H1 (cell line): ENCODE measurements around the gene TM9SF2. TPM values are rescaled to one million over a fixed set of nuclear protein-coding genes. Genes with fewer than 3 reads are reported as not detected.

Experiments used
- ASH2L ChIP-seq: fragments of 200-600, 300-600 bp; sonication (generic); IDR thresholded peaks from one replicate; pipeline ENCODE4 v1.7.1; 2017; ENCODE audit warnings: low read length
- ATF3 ChIP-seq: IDR thresholded peaks from 2 replicates; pipeline ENCODE4 v1.6.1; 2011; ENCODE audit warnings: low read depth, mild to moderate bottlenecking, low read length; ENCODE audit not compliant: insufficient read depth
- BCL11A ChIP-seq, 2 experiments: IDR thresholded peaks; one replicate each; pipeline ENCODE4 v1.6.1; 2011; ENCODE audit warnings: low read depth in 2 of 2, low read length in 2 of 2, mild to moderate bottlenecking in 2 of 2
- BRCA1 ChIP-seq: IDR thresholded peaks from 2 replicates; pipeline ENCODE4 v1.6.1; 2012; ENCODE audit warnings: low read depth, low read length, improper control_type of control experiment
- CEBPB ChIP-seq: IDR thresholded peaks from 2 replicates; pipeline ENCODE4 v1.6.1; 2012; ENCODE audit warnings: low read depth, low read length
- CTBP2 ChIP-seq: IDR thresholded peaks from 2 replicates; pipeline ENCODE4 v1.7.0; 2011; ENCODE audit warnings: borderline replicate concordance, mild to moderate bottlenecking, moderate library complexity, mixed read lengths, low read length; ENCODE audit not compliant: insufficient read depth, insufficient read length
- EP300 ChIP-seq, 2 experiments: IDR thresholded peaks; 1 replicate in 1 of 2; 2 replicates in 1 of 2; pipeline ENCODE4 v1.6.1; 2011 to 2012; ENCODE audit warnings: low read depth in 2 of 2, low read length in 2 of 2, mild to moderate bottlenecking in 2 of 2, borderline replicate concordance in 1 of 2, inconsistent platforms in 1 of 2, moderate library complexity in 1 of 2
- GTF2F1 ChIP-seq: IDR thresholded peaks from 2 replicates; pipeline ENCODE4 v1.6.1; 2012; ENCODE audit warnings: low read depth, low read length, improper control_type of control experiment, borderline replicate concordance
- HDAC6 ChIP-seq: IDR thresholded peaks from one replicate; pipeline ENCODE4 v1.7.1; 2012; ENCODE audit warnings: low read depth, mild to moderate bottlenecking, inconsistent platforms, low read length, moderate library complexity
- JUND ChIP-seq: IDR thresholded peaks from 2 replicates; pipeline ENCODE4 v1.6.1; 2011; ENCODE audit warnings: mild to moderate bottlenecking, improper control_type of control experiment, low read length
- KDM1A ChIP-seq: fragments of 200-600, 300-600 bp; sonication (generic); IDR thresholded peaks from 2 replicates; pipeline ENCODE4 v1.7.1; 2016; ENCODE audit warnings: mild to moderate bottlenecking, low read length, borderline replicate concordance
- KDM4A ChIP-seq: IDR thresholded peaks from one replicate; pipeline ENCODE4 v1.7.1; 2012; ENCODE audit warnings: low read depth, mild to moderate bottlenecking, moderate library complexity, low read length, inconsistent platforms; ENCODE audit not compliant: severe bottlenecking
- MAX ChIP-seq: IDR thresholded peaks from 2 replicates; pipeline ENCODE4 v1.6.1; 2012; ENCODE audit warnings: inconsistent platforms
- NANOG ChIP-seq: IDR thresholded peaks from 2 replicates; pipeline ENCODE4 v1.6.1; 2011; ENCODE audit warnings: low read length, low read depth, mild to moderate bottlenecking, inconsistent platforms; ENCODE audit not compliant: insufficient read depth, poor library complexity, severe bottlenecking
- POLR2AphosphoS5 ChIP-seq: IDR thresholded peaks from 2 replicates; pipeline ENCODE4 v1.6.1; 2011; ENCODE audit warnings: low read depth, low read length
- RBBP5 ChIP-seq: IDR thresholded peaks from 2 replicates; pipeline ENCODE4 v1.7.1; 2012; ENCODE audit warnings: low read depth, mild to moderate bottlenecking, inconsistent platforms, low read length, moderate library complexity, borderline replicate concordance
- RXRA ChIP-seq: IDR thresholded peaks from 2 replicates; pipeline ENCODE4 v1.6.1; 2011; ENCODE audit warnings: low read depth, mild to moderate bottlenecking, low read length, moderate library complexity; ENCODE audit not compliant: insufficient read depth
- SAP30 ChIP-seq: fragments of 300-600 bp; sonication (generic); IDR thresholded peaks from 2 replicates; pipeline ENCODE4 v1.7.1; 2012; ENCODE audit warnings: low read length, moderate library complexity, mild to moderate bottlenecking, inconsistent platforms; ENCODE audit not compliant: insufficient read depth, insufficient replicate concordance
- SUZ12 ChIP-seq: fragments of 200-600 bp; sonication (generic); IDR thresholded peaks from 2 replicates; pipeline ENCODE4 v1.6.1; 2012; ENCODE audit warnings: mild to moderate bottlenecking, inconsistent platforms, low read length, moderate library complexity, mixed read lengths
- USF2 ChIP-seq: IDR thresholded peaks from 2 replicates; pipeline ENCODE4 v1.6.1; 2011; ENCODE audit warnings: low read length, improper control_type of control experiment
- YY1 ChIP-seq: IDR thresholded peaks from 2 replicates; pipeline ENCODE4 v1.6.1; 2011; ENCODE audit warnings: low read depth, mild to moderate bottlenecking, low read length
- ZNF274 ChIP-seq: IDR thresholded peaks from 2 replicates; pipeline ENCODE4 v1.7.0; 2012; ENCODE audit warnings: low read length, borderline replicate concordance; ENCODE audit errors: extremely low read depth
- polyA plus RNA-seq, 7 experiments: library from polyadenylated mRNA; depleted of rRNA in 3 of 7; stranded (reverse) in 5 of 7; unstranded in 2 of 7; fragments of >200 nt in 5 of 7; fragments of 200-250 nt in 2 of 7; gene quantifications; 1 replicate in 5 of 7; 2 replicates in 1 of 7; 4 replicates in 1 of 7; pipeline versions ENCODE4 v1.2.1 to v1.2.3, GENCODE V29; 2011 to 2013; ENCODE audit warnings: missing spikeins in 2 of 7, mixed read lengths in 2 of 7
- total RNA-seq: library from RNA; stranded (reverse); fragmentation: NEBNext Ultra II Directional; extraction: Animal tissue kit (Norgen Biotek cat#: 25700); gene quantifications from 2 replicates; pipeline ENCODE4 v1.2.1, GENCODE V29; 2021

Gene TM9SF2
- total and polyA plus RNA-seq, 2 of the 8 experiments (the other 6 are each of a cell fraction or from before 2014, with no cell fraction given), result 68.0 to 101 TPM

- TF ChIP-seq RXRA (no peak), GTF2F1 (no peak), CTBP2 (peak; percentile 6), SUZ12 (no peak), HDAC6 (no peak), RBBP5 (peak; percentile 90; the same call in 1 of the 2 replicates), EP300 (IDR thresholded peaks at IDR 0.05; ENCODE audit: borderline replicate concordance in 1 of 2, low read depth in 2 of 2, low read length in 2 of 2) (no peak), BRCA1 (no peak), BCL11A (IDR thresholded peaks at IDR 0.05; ENCODE audit: low read depth in 2 of 2, low read length in 2 of 2) (no peak), ATF3 (no peak), YY1 (peak; percentile 89), KDM4A (peak; percentile 53), CEBPB (no peak), NANOG (no peak), ASH2L (peak; percentile 94), USF2 (no peak), MAX (peak; percentile 79), SAP30 (no peak), KDM1A (peak; percentile 85), POLR2AphosphoS5 (peak; percentile 88; the same call in 1 of the 2 replicates), ZNF274 (no peak), JUND (no peak)
Observed at GRCh38 chr13:99606324-99607066, 105.2 kb downstream of the TM9SF2 start, which contains the start of gene CLYBL (continued).
